Naive thymus-derived CD8-positive, alpha-beta T cell (primary cell): ENCODE results near the gene U2AF2. TPM values are rescaled to one million over a fixed set of nuclear protein-coding genes. Genes with fewer than 3 reads are reported as not detected.
A peak's percentile ranks its signal among the peaks of the same experiment; 100 is the strongest.

Source experiments
- ATAC-seq, 2 donors: fragments of 150-1000 bp; cut with Tn5 transposase in 1 of 2; sonication (Bioruptor Pico), chemical (Tn5 transposase) in 1 of 2; 1 replicate in 1 of 2; 2 replicates in 1 of 2; pipeline ENCODE4 v1.10.0; 2021; ENCODE audit warnings: mild to moderate bottlenecking in 2 of 2, moderate library complexity in 2 of 2
- POLR2A ChIA-PET: fragments of 350-600 bp; sonication (Branson Sonifier 250); formaldehyde crosslinking; loops from one replicate; lab custom pipeline; 2021; ENCODE audit warnings: antibody characterized with exemption; lab: Charles Lee
- DNase-seq, 10 donors: peaks; one replicate each; pipeline versions ENCODE4 v3.0.0 to v3.0.0-alpha.2; 2020 to 2022
- H3K27ac Mint-ChIP-seq, 10 donors: one replicate each; pipeline ENCODE4 v1.8.0; 2020 to 2022; ENCODE audit warnings: mild to moderate bottlenecking in 10 of 10, mixed read lengths in 10 of 10, moderate library complexity in 4 of 10, inconsistent platforms in 1 of 10
- H3K27me3 Mint-ChIP-seq, 5 donors: one replicate each; pipeline ENCODE4 v1.8.0; 2021 to 2022; ENCODE audit warnings: mixed read lengths in 5 of 5
- H3K36me3 Mint-ChIP-seq, 3 donors: one replicate each; pipeline ENCODE4 v1.8.0; 2020 to 2022; ENCODE audit warnings: mixed read lengths in 3 of 3, mild to moderate bottlenecking in 2 of 3, inconsistent platforms in 1 of 3
- H3K4me1 Mint-ChIP-seq, 4 donors: one replicate each; pipeline ENCODE4 v1.8.0; 2021 to 2022; ENCODE audit warnings: mixed read lengths in 4 of 4
- H3K4me3 Mint-ChIP-seq, 10 donors: one replicate each; pipeline ENCODE4 v1.8.0; 2020 to 2022; ENCODE audit warnings: mild to moderate bottlenecking in 10 of 10, mixed read lengths in 10 of 10, moderate library complexity in 6 of 10, inconsistent platforms in 1 of 10
- H3K9me3 Mint-ChIP-seq, 9 donors: one replicate each; pipeline ENCODE4 v1.8.0; 2020 to 2022; ENCODE audit warnings: mixed read lengths in 9 of 9, mild to moderate bottlenecking in 3 of 9, inconsistent platforms in 1 of 9, moderate library complexity in 1 of 9
- polyA plus RNA-seq, 3 donors: library from polyadenylated mRNA; unstranded; fragments of 300-500 nt; fragmentation: Illumina TruSeq; gene quantifications; one replicate each; pipeline ENCODE4 v1.2.3, GENCODE V29; 2021
- total RNA-seq, 8 experiments: library from RNA in 2 of 8; stranded (reverse) in 2 of 8; gene quantifications; one replicate each; pipeline ENCODE4 v1.2.3 and lab custom pipeline; 2021 to 2026

The U2AF2 gene
- total and polyA plus RNA-seq, 5 experiments from 2014 or later = 6.6 to 289 (median 10.6) TPM

DNA sequence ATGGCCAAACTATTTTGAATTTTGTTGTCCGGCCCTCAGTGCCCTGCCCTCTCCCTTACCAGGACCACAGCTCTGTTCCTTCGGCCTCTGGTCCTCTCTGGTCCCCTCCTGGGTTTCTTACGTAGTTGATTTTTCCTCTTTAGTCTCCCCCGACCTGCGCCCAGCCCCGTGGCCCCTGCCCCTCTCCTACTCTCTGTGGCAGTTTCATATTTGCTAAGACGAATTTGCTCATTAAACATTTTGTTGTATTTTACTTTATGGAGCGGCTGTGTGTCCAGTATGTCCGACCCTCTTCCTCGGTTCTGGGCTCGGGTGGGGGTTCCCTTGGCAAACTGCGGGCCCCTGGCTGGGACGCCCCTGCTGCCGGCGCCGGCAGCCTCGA, 19.6 kb downstream of the U2AF2 start:
- POLR2A ChIA-PET = interaction anchor here (1.0 to 1.5 kb wide), 4 partner anchors 18 to 39 kb away, joined by 3 to 8 read pairs (median 6); partner anchors contain the start of genes U2AF2 and ZNF581
- Mint-ChIP-seq H3K36me3 (peaks cover 2 to 62% (median 4%) of the 10 kb centered on the region in 3 donors), H3K27me3 (no peaks in the 10 kb centered on the region), H3K27ac (peak overlapping the region; percentile 37 to 96 (median 89)), H3K4me3 (peak overlapping the region; percentile 46 to 98 (median 62)), H3K9me3 (no peaks in the 10 kb centered on the region), H3K4me1 (peaks cover 38 to 77% (median 70%) of the 10 kb centered on the region in 4 donors)
- ATAC-seq = no peak
- DNase-seq = no peak

DNA sequence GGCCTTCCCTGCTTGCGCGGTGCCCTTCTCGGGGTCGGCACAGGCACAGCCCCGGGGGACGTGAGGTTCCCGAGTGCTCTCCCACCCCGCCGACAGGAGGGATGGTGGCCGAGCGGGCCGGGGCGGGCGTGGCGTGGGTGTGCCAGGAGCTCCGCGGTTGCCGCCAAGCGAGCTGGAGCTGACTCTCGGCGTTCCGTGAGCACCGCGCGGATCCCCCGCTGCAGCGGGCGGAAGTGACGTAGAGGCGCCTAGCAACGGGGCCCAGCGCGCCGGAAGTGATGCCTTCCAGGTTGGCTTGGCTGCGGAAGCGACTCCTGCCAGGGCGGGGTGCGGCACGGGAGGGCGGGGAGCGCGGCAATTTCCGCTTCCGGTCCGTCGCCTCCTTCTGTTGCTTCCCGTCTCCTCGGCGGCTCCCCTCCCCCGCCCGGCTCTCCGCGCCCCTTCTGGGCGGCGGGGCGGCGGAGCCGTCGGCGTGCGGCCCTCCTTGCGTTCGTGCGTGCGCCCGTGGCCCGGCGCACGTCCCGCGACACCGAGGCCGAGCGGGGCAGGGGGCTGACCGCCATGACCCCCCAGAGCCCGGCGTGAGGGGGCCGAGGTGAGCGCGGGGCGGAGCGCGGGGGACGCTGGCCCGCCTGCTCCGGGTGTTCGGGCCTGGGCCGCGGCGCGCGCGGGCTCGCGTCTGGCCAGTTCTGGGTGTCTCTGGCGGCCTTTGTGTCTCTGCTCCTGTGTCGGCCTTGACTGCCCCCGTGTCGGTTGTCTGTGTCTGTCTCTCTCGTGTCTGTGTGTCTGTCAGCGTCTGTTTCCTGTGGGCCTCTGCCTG, 20.2 kb downstream of the U2AF2 start, which contains the start of gene EPN1:
EPN1 (plus strand) TSS at position 386 of the 820 bp plus-strand sequence. CDS start 3,402 bp downstream, outside the sequence.
- peaks cover 2 to 63% (median 4%) of the 10 kb centered on the region in 3 donors for H3K36me3 Mint-ChIP-seq
- H3K27me3 Mint-ChIP-seq = no peaks in the 10 kb centered on the region
- no peaks in the 10 kb centered on the region for H3K9me3 Mint-ChIP-seq
- DNase-seq (peak; percentile 88 to 99 (median 97)), ATAC-seq (peak; percentile 89 to 93)
- peaks cover 42 to 81% (median 71%) of the 10 kb centered on the region in 4 donors for H3K4me1 Mint-ChIP-seq
- peak within 1 kb of the TSS; percentile 94 to 98 (median 96) for H3K4me3 Mint-ChIP-seq
- POLR2A ChIA-PET = interaction anchor here (1.0 to 1.9 kb wide), 4 partner anchors 18 to 32 kb away, joined by 4 to 8 read pairs (median 6); partner anchors contain the start of genes U2AF2 and ZNF581
- peak within 1 kb of the TSS; percentile 89 to 99 (median 96) for H3K27ac Mint-ChIP-seq

GRCh38 chr19:55675661-55676354, 21.0 kb downstream of the U2AF2 start:
- Mint-ChIP-seq H3K4me3 (peak overlapping the region; percentile 94 to 98 (median 96)), H3K4me1 (peaks cover 40 to 80% (median 69%) of the 10 kb centered on the region in 4 donors), H3K36me3 (peaks cover 2 to 63% (median 4%) of the 10 kb centered on the region in 3 donors), H3K27me3 (no peaks in the 10 kb centered on the region), H3K27ac (peak overlapping the region; percentile 89 to 99 (median 96)), H3K9me3 (no peaks in the 10 kb centered on the region)
- POLR2A ChIA-PET = interaction anchor here (0.6 to 1.9 kb wide), 2 partner anchors 21 to 23 kb away, joined by 3 to 5 read pairs; partner anchors contain the start of gene U2AF2
- ATAC-seq = no peak
- DNase-seq = no peak

DNA sequence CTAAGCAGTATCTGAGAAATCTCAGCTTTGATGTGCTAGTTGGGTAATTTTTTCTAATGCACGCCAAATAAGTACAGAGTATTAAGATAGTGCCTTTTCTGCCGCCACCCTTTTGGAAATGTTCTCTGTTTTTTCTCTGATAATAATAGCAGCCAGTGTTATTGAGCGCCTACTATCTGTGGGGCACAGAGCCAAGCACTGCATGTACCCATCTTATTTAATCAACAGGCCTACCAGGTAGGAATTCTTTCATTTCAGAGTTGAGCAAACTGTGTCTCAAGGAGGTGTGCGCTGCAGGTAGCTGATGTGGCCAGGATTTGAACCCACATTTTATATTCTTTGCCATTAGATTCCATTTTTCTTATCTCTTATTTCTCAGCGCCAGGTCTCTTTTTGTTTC, 21.5 kb downstream of the U2AF2 start:
- POLR2A ChIA-PET = interaction anchor here (1.0 to 1.9 kb wide), 2 partner anchors 10 to 22 kb away, joined by 3 to 5 read pairs; partner anchors contain the start of gene U2AF2
- Mint-ChIP-seq H3K4me3 (peak overlapping the region; percentile 86 to 98 (median 96)), H3K36me3 (peaks cover 2 to 61% (median 4%) of the 10 kb centered on the region in 3 donors), H3K9me3 (no peaks in the 10 kb centered on the region), H3K4me1 (peaks cover 36 to 78% (median 66%) of the 10 kb centered on the region in 4 donors), H3K27me3 (no peaks in the 10 kb centered on the region), H3K27ac (peak overlapping the region in 7 of 10 donors; percentile 70 to 97 (median 87))
- DNase-seq (no peak), ATAC-seq (no peak)

- ATAC-seq (no peak), DNase-seq (no peak)
- Mint-ChIP-seq H3K36me3 (peaks cover 2 to 60% (median 4%) of the 10 kb centered on the region in 3 donors), H3K4me1 (peaks cover 34 to 75% (median 65%) of the 10 kb centered on the region in 4 donors), H3K27ac (peak overlapping the region in 9 of 10 donors; percentile 1 to 97 (median 86)), H3K4me3 (peak overlapping the region; percentile 86 to 98 (median 96)), H3K27me3 (no peaks in the 10 kb centered on the region), H3K9me3 (no peaks in the 10 kb centered on the region)
- POLR2A ChIA-PET = interaction anchor here (1.0 to 1.9 kb wide), 2 partner anchors 10 to 23 kb away, joined by 3 to 5 read pairs; partner anchors contain the start of gene U2AF2
These were observed 22.2 kb downstream of the U2AF2 start for GRCh38 chr19:55676889-55677505.

- peaks cover 34 to 71% (median 66%) of the 10 kb centered on the region in 4 donors for H3K4me1 Mint-ChIP-seq
- ATAC-seq = no peak
- H3K36me3 Mint-ChIP-seq = peaks cover 2 to 57% (median 4%) of the 10 kb centered on the region in 3 donors
- DNase-seq = no peak
- no peaks in the 10 kb centered on the region for H3K9me3 Mint-ChIP-seq
- POLR2A ChIA-PET = no interaction called here
- H3K27ac Mint-ChIP-seq = peak overlapping the region in 7 of 10 donors; percentile 22 to 84 (median 69)
- peak overlapping the region in 9 of 10 donors; percentile 54 to 98 (median 71) for H3K4me3 Mint-ChIP-seq
- no peaks in the 10 kb centered on the region for H3K27me3 Mint-ChIP-seq
These were observed 22.8 kb downstream of the U2AF2 start for GRCh38 chr19:55677572-55678028.

- peak overlapping the region in 7 of 10 donors; percentile 22 to 84 (median 64) for H3K27ac Mint-ChIP-seq
- peak overlapping the region in 6 of 10 donors; percentile 54 to 98 (median 96) for H3K4me3 Mint-ChIP-seq
These were observed 23.4 kb downstream of the U2AF2 start for GRCh38 chr19:55678121-55678671.

DNA sequence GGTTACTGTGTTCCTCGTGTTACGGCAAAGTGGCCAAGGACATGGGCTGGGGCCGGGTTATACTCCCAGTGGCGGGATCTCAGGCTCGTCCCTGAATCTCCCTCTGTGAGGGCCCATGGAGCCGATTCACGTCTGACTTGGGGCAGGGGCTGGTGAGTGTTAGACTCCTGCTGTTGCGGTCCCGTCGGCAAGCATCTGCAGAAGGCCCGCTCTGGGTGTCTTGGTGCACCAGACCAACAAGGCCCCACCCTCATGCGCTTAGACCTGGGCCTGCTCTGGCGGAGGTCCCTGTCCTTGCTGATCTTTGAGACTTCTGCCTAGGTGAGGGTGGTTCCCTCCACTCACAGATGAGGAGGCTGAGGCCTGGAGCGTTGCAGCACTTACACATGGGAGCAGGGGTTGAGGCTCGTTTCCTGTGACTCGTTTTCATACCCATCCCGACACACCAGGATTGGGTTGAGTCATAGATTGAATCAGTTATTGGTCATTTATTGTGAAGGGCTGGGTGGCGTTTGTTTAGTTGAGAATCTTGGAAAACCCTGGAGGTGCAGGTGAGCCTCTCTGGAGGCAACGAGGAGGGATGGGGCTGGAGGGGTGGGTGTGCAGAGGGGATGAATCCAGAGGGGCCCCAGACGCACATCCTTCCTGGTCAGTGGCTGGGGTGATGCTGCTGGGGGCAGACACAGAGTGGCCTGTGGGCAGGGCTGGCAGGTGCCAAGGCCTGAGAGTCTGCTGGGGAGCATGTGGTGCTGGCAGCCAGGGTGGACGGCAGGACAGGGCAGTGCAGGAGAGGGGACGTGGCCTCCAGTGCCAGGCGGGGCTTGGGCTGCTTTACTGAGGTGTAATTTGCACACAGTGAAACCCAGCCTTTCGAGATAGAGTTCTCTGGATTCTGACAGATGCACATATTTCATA, 24.8 kb downstream of the U2AF2 start:
- H3K27ac Mint-ChIP-seq = peak overlapping the region in 5 of 10 donors; percentile 20 to 66 (median 62)
- H3K4me1 Mint-ChIP-seq = peaks cover 31 to 68% (median 59%) of the 10 kb centered on the region in 4 donors
- H3K4me3 Mint-ChIP-seq = peak overlapping the region in 2 of 10 donors; percentile 4 to 30

More at GRCh38 chr19:55678121-55678671, 23.4 kb downstream of the U2AF2 start:
- H3K4me1 Mint-ChIP-seq = peaks cover 34 to 68% (median 65%) of the 10 kb centered on the region in 4 donors
- no peaks in the 10 kb centered on the region for H3K9me3 Mint-ChIP-seq
- ATAC-seq (no peak), DNase-seq (peak in 1 of 10 donors; percentile 48)
- peaks cover 2 to 52% (median 4%) of the 10 kb centered on the region in 3 donors for H3K36me3 Mint-ChIP-seq
- POLR2A ChIA-PET = no interaction called here
- H3K27me3 Mint-ChIP-seq = no peaks in the 10 kb centered on the region

GRCh38 chr19:55680339-55681130, 25.7 kb downstream of the U2AF2 start:
- Mint-ChIP-seq H3K27me3 (no peaks in the 10 kb centered on the region), H3K36me3 (peaks cover 2 to 56% (median 5%) of the 10 kb centered on the region in 3 donors), H3K4me3 (peak overlapping the region in 3 of 10 donors; percentile 26 to 56 (median 30)), H3K27ac (peak overlapping the region in 1 of 10 donors; percentile 59), H3K9me3 (no peaks in the 10 kb centered on the region), H3K4me1 (peaks cover 29 to 68% (median 58%) of the 10 kb centered on the region in 4 donors)
- POLR2A ChIA-PET = no interaction called here
- ATAC-seq = no peak
- no peak for DNase-seq

More for the DNA sequence above, 24.8 kb downstream of the U2AF2 start:
- ATAC-seq (no peak), DNase-seq (no peak)
- Mint-ChIP-seq H3K9me3 (no peaks in the 10 kb centered on the region), H3K27me3 (no peaks in the 10 kb centered on the region), H3K36me3 (peaks cover 4 to 51% (median 5%) of the 10 kb centered on the region in 3 donors)
- POLR2A ChIA-PET = no interaction called here
